NB4 (cell line): ENCODE results near the gene DENND1A.

Experiments used
- MAX ChIP-seq: IDR thresholded peaks from 2 replicates; pipeline ENCODE4 v1.6.1; 2011; ENCODE audit warnings: low read depth, low read length
- POLR2A ChIP-seq: IDR thresholded peaks from 2 replicates; pipeline ENCODE4 v1.6.1; 2011; ENCODE audit warnings: mild to moderate bottlenecking; ENCODE audit not compliant: insufficient read length; ENCODE audit errors: extremely low read depth
- TF ChIP-seq, protein P1 (sequence below): IDR thresholded peaks from one replicate; pipeline ENCODE4 v1.5.1; 2012; ENCODE audit warnings: low read depth, low read length

GRCh38 chr9:123927625-123928532 lies 2.0 kb downstream of the DENND1A start:
- TF ChIP-seq POLR2A (no peak), MAX (no peak)
- TF ChIP-seq, protein P1, sequence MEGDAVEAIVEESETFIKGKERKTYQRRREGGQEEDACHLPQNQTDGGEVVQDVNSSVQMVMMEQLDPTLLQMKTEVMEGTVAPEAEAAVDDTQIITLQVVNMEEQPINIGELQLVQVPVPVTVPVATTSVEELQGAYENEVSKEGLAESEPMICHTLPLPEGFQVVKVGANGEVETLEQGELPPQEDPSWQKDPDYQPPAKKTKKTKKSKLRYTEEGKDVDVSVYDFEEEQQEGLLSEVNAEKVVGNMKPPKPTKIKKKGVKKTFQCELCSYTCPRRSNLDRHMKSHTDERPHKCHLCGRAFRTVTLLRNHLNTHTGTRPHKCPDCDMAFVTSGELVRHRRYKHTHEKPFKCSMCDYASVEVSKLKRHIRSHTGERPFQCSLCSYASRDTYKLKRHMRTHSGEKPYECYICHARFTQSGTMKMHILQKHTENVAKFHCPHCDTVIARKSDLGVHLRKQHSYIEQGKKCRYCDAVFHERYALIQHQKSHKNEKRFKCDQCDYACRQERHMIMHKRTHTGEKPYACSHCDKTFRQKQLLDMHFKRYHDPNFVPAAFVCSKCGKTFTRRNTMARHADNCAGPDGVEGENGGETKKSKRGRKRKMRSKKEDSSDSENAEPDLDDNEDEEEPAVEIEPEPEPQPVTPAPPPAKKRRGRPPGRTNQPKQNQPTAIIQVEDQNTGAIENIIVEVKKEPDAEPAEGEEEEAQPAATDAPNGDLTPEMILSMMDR: no peak
